Ovary (tissue), 9 donors: Measurements from ENCODE around the gene EPHA7. TPM values are rescaled to one million over a fixed set of nuclear protein-coding genes. Genes with fewer than 3 reads are reported as not detected.

Experiments used
- DNase-seq, 5 donors: peaks; one replicate each; pipeline ENCODE4 v3.0.0-alpha.2; 2019 to 2020
- H3K27ac ChIP-seq, 2 donors: fragments of 200-600 bp; one replicate each; pipeline versions ENCODE4 v1.5.1 to v1.8.0; 2019 to 2022
- H3K27me3 ChIP-seq: fragments of 200-600 bp; one replicate; pipeline ENCODE4 v1.8.0; 2022
- H3K36me3 ChIP-seq: fragments of 200-600 bp; sonication (generic); one replicate; pipeline ENCODE4 v1.5.1; 2019
- H3K4me1 ChIP-seq: one replicate; pipeline ENCODE4 v1.8.1; 2013; ENCODE audit warnings: mild to moderate bottlenecking, moderate library complexity; ENCODE audit not compliant: insufficient read depth
- H3K4me3 ChIP-seq: fragments of 200-600 bp; sonication (generic); one replicate; pipeline ENCODE4 v1.5.1; 2017
- H3K9me3 ChIP-seq, 2 donors: fragments of 200-600 bp in 1 of 2; sonication (generic) in 1 of 2; one replicate each; pipeline versions ENCODE4 v1.5.1 to v1.8.1; 2013 to 2019; ENCODE audit warnings: mild to moderate bottlenecking in 1 of 2, moderate library complexity in 1 of 2
- EP300 ChIP-seq: sonication (generic); formaldehyde crosslinking; IDR thresholded peaks from one replicate; pipeline ENCODE4 v1.6.1; 2017; ENCODE audit warnings: antibody characterized with exemption
- POLR2A ChIP-seq: fragments of 450-650 bp; IDR thresholded peaks from one replicate; pipeline ENCODE4 v1.6.1; 2017; ENCODE audit warnings: antibody characterized with exemption, mild to moderate bottlenecking, moderate library complexity
- whole genome bisulfite sequencing, 3 donors: extraction: QIAGEN DNeasy Blood & Tissue Kit in 1 of 3; methylation state at CpG; one replicate each; pipeline versions ENCODE4 v1.1.5 to v1.1.7; 2013 to 2017; 5-methylcytosine and 5-hydroxymethylcytosine counted together
- intact Hi-C, 4 donors: fragments of 100-400 bp; cut with DNase I; formaldehyde crosslinking; loops; one replicate each; pipeline versions ENCODE4 v1.11.0 to v1.15.1; 2022 to 2023
- polyA plus RNA-seq, 2 donors: library from polyadenylated mRNA; stranded (reverse); fragments of 200-250 nt in 1 of 2; fragments of 350-450 nt in 1 of 2; fragmentation: Illumina TruSeq in 1 of 2; extraction: RNeasy Lipid Tissue Mini Kit (QIAGEN cat#74804) in 1 of 2; gene quantifications; one replicate each; pipeline ENCODE4 v1.2.3, GENCODE V29; 2013 to 2014
- total RNA-seq, 7 donors: library from RNA; depleted of rRNA in 2 of 7; stranded (reverse); fragments of >200 nt in 2 of 7; fragmentation: NEBNext Ultra II Directional in 3 of 7; extraction: Animal tissue kit (Norgen Biotek cat#: 25700) in 3 of 7; gene quantifications; one replicate each; pipeline versions ENCODE4 v1.1.0 to v1.2.4, GENCODE V29; 2016 to 2023
- TF ChIP-seq, protein P1 (sequence below), 3 donors: fragments of 450-650 bp in 2 of 3; fragments of 200-600 bp in 1 of 3; IDR thresholded peaks; one replicate each; pipeline versions ENCODE4 v1.5.1 to v1.8.0; 2016 to 2022; ENCODE audit warnings: antibody characterized with exemption in 3 of 3, mild to moderate bottlenecking in 1 of 3
- donor health status: DM: no; HTN: no; CAD: no; lungs with moderate emphysema.
- donor health status: DM: no; HTN: no; CAD: no.
- donor health status: Bipolar disorder and iron deficiency.
- donor health status: DM: yes; HTN: yes; CAD: no.
- donor health status: DM: no; HTN: no; CAD: no.
- donor health status: DM: yes; HTN: yes; CAD: no.

EPHA7 gene
- total and polyA plus RNA-seq, 9 donors, result 0.64 to 3.0 (median 1.5) TPM

DNA sequence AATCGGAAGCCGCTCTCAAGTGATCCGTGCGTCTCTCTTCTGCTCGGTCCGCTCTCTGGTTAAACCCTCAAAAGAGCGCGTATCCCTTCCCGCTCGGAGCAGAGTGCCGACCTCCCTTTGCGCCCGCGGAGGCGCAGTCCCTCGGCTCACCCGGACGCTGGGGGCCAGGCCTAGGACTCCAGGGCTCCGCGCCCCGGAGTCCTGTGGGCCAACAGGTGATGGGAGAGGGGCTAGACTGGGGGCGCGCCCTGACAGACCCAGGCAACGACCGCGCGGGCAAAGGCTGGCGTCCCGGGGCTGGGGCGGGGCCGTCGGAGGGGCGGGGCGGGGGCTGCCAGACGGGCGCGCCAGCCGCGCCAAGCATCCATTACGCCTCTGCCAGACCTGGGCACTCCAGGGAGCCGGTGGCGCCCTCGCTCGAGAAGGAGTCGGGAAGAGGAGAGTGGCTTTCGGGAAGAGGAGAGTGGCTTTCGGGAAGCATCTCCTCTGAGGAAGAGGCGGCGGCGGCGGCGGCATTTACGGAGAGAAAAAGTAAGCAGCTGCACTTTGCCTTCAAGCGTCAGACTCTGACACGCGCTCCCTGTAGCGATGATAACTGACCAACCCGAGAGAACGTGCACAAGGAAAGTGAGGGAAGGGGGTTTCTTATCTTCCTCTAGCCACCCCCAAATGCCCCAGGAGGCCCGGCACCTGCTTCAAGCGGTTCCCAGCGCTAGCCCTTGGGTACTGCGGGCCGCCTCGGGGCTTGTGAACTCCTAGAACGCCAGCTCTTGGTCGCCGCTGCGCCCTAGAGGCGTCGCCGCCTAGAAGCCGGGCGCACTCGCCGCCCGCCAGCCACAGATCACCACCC is 2.6 kb downstream of the EPHA7 start:
- DNase-seq, result peak; percentile 20 to 41 (median 26)
- peak overlapping the region; percentile 49 for H3K4me3 ChIP-seq
- no peaks in the 10 kb centered on the region for H3K27me3 ChIP-seq
- no peaks in the 10 kb centered on the region for H3K9me3 ChIP-seq
- H3K27ac ChIP-seq, result peak overlapping the region in 1 of 2 donors; percentile 49
- peaks cover 3% of the 10 kb centered on the region for H3K4me1 ChIP-seq
- 1% methylated on average over 76 to 77 of the region's 77 CpGs for WGBS, 3 donors
- no peak for TF ChIP-seq POLR2A
- TF ChIP-seq, protein P1, sequence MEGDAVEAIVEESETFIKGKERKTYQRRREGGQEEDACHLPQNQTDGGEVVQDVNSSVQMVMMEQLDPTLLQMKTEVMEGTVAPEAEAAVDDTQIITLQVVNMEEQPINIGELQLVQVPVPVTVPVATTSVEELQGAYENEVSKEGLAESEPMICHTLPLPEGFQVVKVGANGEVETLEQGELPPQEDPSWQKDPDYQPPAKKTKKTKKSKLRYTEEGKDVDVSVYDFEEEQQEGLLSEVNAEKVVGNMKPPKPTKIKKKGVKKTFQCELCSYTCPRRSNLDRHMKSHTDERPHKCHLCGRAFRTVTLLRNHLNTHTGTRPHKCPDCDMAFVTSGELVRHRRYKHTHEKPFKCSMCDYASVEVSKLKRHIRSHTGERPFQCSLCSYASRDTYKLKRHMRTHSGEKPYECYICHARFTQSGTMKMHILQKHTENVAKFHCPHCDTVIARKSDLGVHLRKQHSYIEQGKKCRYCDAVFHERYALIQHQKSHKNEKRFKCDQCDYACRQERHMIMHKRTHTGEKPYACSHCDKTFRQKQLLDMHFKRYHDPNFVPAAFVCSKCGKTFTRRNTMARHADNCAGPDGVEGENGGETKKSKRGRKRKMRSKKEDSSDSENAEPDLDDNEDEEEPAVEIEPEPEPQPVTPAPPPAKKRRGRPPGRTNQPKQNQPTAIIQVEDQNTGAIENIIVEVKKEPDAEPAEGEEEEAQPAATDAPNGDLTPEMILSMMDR (IDR thresholded peaks at IDR 0.05), result no peak
- TF ChIP-seq EP300, result no peak
- no peaks in the 10 kb centered on the region for H3K36me3 ChIP-seq
- intact Hi-C loops, result no loop called here

DNA sequence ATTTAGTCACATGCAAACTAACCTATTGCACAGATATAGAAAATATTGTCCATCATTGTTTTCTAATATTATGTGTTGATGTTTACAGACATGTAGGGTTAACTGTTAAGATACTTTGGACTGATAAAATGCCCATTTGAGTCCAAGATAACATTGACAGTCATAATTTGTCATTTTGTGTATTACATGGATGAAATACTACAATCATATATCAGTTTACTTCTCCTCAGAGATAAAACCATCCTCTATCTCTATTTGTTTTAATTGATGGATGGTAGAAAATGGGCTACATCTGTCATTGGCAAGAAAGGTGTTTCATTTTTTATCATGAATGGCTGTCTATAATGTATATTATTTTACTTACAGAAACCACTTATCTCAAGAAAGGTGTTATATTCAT is 6.2 kb downstream of the EPHA7 start:
- H3K4me1 ChIP-seq, result peaks cover 1% of the 10 kb centered on the region
- intact Hi-C loops, result no loop called here
- TF ChIP-seq, protein P1 (IDR thresholded peaks at IDR 0.05), result no peak
- no peak for TF ChIP-seq POLR2A
- TF ChIP-seq EP300, result no peak

DNA sequence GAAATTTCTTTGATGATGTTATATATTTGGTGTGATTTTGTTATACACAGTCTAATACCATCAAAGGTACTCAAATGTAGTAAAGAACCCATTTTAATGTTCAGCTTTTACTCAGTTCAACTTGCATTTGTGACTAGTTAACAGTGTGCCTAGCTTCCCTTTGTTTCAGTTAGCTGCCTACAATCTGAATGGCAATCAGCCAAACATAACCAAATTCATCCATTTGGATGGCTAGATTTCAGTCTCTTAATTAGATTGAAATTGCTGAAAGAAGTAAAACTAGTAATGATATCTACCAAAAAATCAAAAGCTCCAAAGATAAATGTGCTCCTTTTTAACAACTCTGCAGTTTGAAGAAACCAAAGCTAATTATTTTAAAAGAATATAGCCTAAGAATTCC is 6.9 kb downstream of the EPHA7 start:
- DNase-seq, result no peak
- Histone ChIP-seq H3K4me1 (no peaks in the 10 kb centered on the region), H3K27ac (no peak overlapping the region), H3K9me3 (no peaks in the 10 kb centered on the region), H3K36me3 (no peaks in the 10 kb centered on the region), H3K27me3 (no peaks in the 10 kb centered on the region), H3K4me3 (no peak overlapping the region)
- no peak for TF ChIP-seq POLR2A
- TF ChIP-seq EP300, result no peak
- TF ChIP-seq, protein P1 (IDR thresholded peaks at IDR 0.05), result no peak
- intact Hi-C loops, result no loop called here

More for the DNA sequence above, 6.2 kb downstream of the EPHA7 start:
- Histone ChIP-seq H3K36me3 (no peaks in the 10 kb centered on the region), H3K27me3 (no peaks in the 10 kb centered on the region), H3K4me3 (no peak overlapping the region), H3K9me3 (no peaks in the 10 kb centered on the region), H3K27ac (no peak overlapping the region)
- no peak for DNase-seq

DNA sequence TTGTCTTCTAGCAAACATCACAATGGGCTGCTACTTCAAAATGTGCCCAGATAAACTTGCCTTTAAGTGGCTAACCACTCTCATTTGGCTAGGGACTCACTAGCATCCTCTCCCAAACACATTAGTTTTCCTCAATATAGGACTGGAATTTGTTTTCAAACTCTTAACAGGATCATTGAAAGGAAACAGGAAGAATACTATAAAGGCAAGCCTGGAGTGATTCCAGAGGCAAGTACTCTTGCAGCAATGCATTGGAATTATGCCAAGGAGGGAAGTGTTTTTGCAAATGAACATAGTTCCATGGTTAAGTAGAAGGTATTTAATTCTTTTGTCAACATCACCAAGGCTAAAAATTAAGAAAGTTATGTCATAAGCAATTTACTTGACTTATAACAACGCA is 12.2 kb downstream of the EPHA7 start:
- 87 to 91% (median 88%) methylated on average over 1 of the region's 1 CpG for WGBS, 3 donors
- no peaks in the 10 kb centered on the region for H3K4me1 ChIP-seq
- no peak for TF ChIP-seq EP300
- TF ChIP-seq POLR2A, result no peak
- TF ChIP-seq, protein P1 (IDR thresholded peaks at IDR 0.05), result no peak

More for the DNA sequence above, 12.2 kb downstream of the EPHA7 start:
- H3K4me3 ChIP-seq, result no peak overlapping the region
- no peaks in the 10 kb centered on the region for H3K36me3 ChIP-seq
- intact Hi-C loops, result no loop called here
- H3K27ac ChIP-seq, result no peak overlapping the region
- H3K9me3 ChIP-seq, result no peaks in the 10 kb centered on the region
- no peaks in the 10 kb centered on the region for H3K27me3 ChIP-seq
- DNase-seq, result no peak
